NCI-H1436 treated with DMSO at 0.1 percent for 48 hours (cell line): ENCODE data around the gene MYO9A.
"Not testable (repeated sequence)": the region's sequence is repeated elsewhere in the genome, so short reads cannot be mapped to it uniquely, and the experiment has no call there.

Experiments used
- DNase-seq: peaks from one replicate; lab custom pipeline; 2025; lab: John Stamatoyannopoulos, UW

The MYO9A gene

GRCh38 chr15:71874245-71874644, 243.7 kb downstream of the MYO9A start:
- DNase-seq: no peak

GRCh38 chr15:71858232-71858631, 259.7 kb downstream of the MYO9A start:
- not testable (repeated sequence) for DNase-seq

- no peak for DNase-seq
These were observed 264.4 kb downstream of the MYO9A start for GRCh38 chr15:71853543-71853942.

- no peak for DNase-seq
These were observed 273.0 kb downstream of the MYO9A start for GRCh38 chr15:71844916-71845315.

- DNase-seq: no peak
These were observed 276.4 kb downstream of the MYO9A start for GRCh38 chr15:71841563-71841962.

GRCh38 chr15:71830981-71831380, 287.0 kb downstream of the MYO9A start:
- no peak for DNase-seq

- DNase-seq: no peak
These were observed 291.8 kb downstream of the MYO9A start for GRCh38 chr15:71826196-71826595.

- DNase-seq: no peak
These were observed 292.8 kb downstream of the MYO9A start for GRCh38 chr15:71825021-71825730.

GRCh38 chr15:71823801-71824200, 294.1 kb downstream of the MYO9A start:
- no peak for DNase-seq

- DNase-seq: no peak
These were observed 294.9 kb downstream of the MYO9A start for GRCh38 chr15:71822890-71823630.

GRCh38 chr15:71821547-71822129, 296.3 kb downstream of the MYO9A start:
- DNase-seq: no peak

GRCh38 chr15:71820127-71820526, 297.8 kb downstream of the MYO9A start:
- DNase-seq: no peak

GRCh38 chr15:71817351-71817750, 300.6 kb downstream of the MYO9A start:
- no peak for DNase-seq

- no peak for DNase-seq
These were observed 302.6 kb downstream of the MYO9A start for GRCh38 chr15:71815301-71815700.

- no peak for DNase-seq
These were observed 304.1 kb downstream of the MYO9A start for GRCh38 chr15:71813723-71814470.

GRCh38 chr15:71812966-71813722, 304.8 kb downstream of the MYO9A start:
- DNase-seq: no peak

- no peak for DNase-seq
These were observed 305.9 kb downstream of the MYO9A start for GRCh38 chr15:71811752-71812735.

GRCh38 chr15:71811036-71811736, 306.8 kb downstream of the MYO9A start:
- DNase-seq: no peak

GRCh38 chr15:71810256-71811035, 307.5 kb downstream of the MYO9A start, which contains the start of gene NR2E3:
TSS of gene NR2E3 (plus strand) at chr15:71810554. CDS start at chr15:71810744, 190 bp downstream.
- DNase-seq: no peak
